ENCODE data around the gene SQSTM1.

Gene SQSTM1

DNA sequence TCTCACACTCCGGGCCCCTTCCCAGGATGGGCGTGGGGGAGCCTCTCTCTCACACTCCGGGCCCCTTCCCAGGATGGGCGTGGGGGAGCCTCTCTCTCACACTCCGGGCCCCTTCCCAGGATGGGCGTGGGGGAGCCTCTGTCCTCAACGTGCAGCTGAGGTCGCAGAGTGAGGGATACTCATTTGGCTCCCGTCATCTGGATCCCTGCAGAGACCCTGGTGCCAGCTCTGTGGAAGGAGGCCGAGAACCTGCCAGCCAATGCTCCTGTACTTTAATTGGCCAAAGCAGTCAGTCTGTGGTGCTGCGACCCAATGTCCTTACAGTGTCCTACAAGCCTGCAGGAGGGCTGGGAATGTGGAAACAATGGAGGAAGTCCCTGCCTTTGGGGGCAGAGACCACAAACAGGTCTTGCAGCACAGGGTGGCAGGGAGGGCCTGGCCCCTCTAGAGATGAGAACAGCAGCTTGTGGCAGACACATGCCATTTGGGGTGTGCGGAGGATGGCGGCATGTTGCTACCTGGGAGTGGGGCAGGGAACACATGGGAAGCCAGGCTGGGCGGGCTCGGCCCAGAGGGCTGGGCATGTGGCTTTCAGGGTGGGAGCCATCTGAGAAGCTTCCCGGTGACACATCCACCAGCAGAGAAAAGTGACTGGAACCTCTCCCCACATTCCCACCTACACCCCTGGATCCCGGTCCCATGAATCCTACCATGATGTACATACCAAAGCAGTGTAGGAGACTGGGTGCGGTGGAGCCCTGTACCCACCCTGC lies 51.5 kb downstream of the SQSTM1 start:
- DNase-seq (ENCODE audit: low read depth): no peak

DNA sequence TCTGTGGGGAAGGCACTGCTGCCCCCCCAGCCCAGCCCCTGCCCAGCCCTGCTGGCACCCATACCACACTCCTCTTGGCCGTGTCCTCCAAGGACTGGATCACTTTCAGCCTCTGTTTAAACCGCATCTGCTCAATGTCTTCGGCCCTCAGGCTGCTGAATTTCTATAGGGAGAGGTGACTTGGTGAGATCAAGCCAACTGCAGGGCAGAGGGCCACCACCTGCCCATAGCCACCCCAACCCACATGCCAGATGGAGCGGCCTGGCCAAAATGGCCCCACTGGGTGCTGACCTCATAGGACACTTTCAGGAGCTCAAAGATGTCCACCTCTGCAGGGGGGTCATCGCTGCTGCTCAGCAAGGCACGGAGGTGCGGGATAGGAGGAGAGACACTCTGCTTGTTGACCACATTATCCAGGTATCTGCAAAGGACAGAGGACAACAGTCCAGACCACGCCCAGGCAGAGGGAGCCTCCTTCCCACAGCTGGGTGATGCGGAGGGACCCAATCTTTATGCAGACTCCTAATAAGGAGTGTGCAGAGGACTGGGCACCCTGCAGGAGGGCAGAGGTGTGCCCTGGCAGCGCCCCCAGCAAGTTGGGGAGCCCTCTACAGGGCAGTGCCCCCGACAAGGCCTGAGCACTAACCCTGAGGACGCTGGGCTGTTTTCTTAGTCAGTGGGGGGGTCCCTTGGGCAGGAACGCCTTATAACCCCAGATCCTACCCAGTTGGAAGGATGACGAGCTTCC lies 52.3 kb downstream of the SQSTM1 start:
- no peak for DNase-seq (ENCODE audit: low read depth)
- TF ChIP-seq, protein P1, sequence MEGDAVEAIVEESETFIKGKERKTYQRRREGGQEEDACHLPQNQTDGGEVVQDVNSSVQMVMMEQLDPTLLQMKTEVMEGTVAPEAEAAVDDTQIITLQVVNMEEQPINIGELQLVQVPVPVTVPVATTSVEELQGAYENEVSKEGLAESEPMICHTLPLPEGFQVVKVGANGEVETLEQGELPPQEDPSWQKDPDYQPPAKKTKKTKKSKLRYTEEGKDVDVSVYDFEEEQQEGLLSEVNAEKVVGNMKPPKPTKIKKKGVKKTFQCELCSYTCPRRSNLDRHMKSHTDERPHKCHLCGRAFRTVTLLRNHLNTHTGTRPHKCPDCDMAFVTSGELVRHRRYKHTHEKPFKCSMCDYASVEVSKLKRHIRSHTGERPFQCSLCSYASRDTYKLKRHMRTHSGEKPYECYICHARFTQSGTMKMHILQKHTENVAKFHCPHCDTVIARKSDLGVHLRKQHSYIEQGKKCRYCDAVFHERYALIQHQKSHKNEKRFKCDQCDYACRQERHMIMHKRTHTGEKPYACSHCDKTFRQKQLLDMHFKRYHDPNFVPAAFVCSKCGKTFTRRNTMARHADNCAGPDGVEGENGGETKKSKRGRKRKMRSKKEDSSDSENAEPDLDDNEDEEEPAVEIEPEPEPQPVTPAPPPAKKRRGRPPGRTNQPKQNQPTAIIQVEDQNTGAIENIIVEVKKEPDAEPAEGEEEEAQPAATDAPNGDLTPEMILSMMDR (conservative IDR thresholded peaks at IDR 0.05; ENCODE audit: low read depth, low read length): no peak
- no peak overlapping the region for H3K4me3 ChIP-seq (ENCODE audit: low read length)

More for the DNA sequence above, 51.5 kb downstream of the SQSTM1 start:
- no peak overlapping the region for H3K4me3 ChIP-seq (ENCODE audit: low read length)
- TF ChIP-seq, protein P1 (conservative IDR thresholded peaks at IDR 0.05; ENCODE audit: low read depth, low read length): no peak

DNA sequence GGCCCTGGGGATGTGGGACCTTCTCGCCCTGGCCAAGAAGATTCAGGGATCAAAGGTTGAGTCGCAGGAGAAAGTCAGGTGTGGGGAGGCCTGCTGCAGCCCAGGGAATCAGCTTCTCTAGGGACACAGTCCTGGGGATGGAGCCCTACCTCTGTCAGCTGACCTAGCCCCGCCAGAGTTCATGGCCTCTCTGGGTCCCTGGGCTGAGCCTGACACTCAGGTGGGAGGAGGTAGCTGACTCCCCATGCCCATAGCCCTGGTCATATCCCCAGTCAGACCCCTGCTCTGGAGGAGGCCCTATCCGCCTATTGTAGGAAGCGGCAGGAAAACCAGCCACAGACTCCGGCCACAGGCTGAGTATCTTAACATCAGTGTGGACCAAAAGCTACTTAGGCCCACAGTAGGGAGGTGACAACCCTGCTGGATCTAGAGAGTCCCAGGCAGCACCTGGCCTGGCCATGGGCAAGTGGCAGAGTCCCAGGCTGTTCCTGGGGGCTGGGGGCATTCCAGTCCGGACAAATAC lies 52.9 kb downstream of the SQSTM1 start:
- TF ChIP-seq, protein P1 (conservative IDR thresholded peaks at IDR 0.05; ENCODE audit: low read depth, low read length): no peak
- no peak for DNase-seq (ENCODE audit: low read depth)

DNA sequence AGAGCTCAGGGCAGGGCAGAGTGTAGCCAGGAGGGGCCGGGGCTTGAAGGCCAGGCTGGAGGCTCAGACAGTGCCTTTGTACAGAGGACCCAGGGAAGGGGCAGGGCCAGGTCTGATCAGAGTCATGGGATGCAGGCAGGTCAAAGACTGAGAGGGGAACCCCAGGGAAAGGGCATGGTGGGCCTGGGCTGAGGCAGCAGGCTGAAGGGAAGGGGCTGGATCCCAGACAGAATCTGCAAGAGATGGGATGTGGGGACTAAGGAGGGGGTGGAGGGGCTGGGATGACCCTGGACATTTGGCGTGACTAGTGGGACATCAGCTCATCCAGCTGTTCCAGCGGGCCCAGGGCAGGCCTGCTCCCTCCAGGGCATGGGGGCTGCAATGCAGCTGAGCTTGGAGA lies 53.4 kb downstream of the SQSTM1 start:
- H3K4me3 ChIP-seq (ENCODE audit: low read length): no peak overlapping the region
- TF ChIP-seq, protein P1 (conservative IDR thresholded peaks at IDR 0.05; ENCODE audit: low read depth, low read length): no peak
- DNase-seq (ENCODE audit: low read depth): no peak

More for the DNA sequence above, 52.9 kb downstream of the SQSTM1 start:
- H3K4me3 ChIP-seq (ENCODE audit: low read length): no peak overlapping the region

DNA sequence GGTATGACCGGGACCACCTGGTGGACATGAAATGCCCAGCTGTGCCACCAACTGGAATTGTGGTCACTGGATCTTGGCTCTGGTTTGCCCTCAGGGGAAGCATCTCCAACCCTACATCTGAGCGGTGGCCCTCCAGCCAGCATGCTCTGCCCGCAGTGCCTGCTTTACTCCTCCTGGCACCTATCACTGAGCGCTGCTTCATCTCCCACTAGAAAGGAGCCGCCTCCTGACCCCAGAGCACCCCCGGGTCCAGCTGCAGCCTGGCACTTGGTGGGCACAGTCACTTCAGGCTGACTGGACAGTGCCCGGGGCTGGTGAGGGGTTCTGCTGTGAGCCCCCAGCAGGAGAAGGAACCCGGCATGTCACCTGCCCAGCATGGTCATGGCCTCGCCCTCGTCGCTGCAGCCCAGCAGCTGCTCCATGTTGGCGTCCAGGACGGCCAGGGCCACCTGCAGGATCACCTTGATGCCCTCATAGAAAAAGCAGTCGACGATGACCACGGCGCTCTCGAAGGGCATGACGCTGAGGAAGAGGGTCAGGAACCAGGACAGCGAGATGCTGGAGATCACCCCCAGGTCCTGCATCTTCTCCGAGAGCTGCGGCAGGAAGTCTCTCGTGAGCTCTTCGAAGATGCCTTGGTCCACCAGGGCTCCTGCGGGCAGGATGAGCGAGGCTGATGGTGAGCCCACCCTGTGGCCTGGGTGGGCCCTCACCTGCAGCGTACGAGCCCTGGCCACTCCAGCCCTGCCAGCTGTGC lies 54.0 kb downstream of the SQSTM1 start:
- no peak for DNase-seq (ENCODE audit: low read depth)
- H3K4me3 ChIP-seq (ENCODE audit: low read length): no peak overlapping the region
- TF ChIP-seq, protein P1 (conservative IDR thresholded peaks at IDR 0.05; ENCODE audit: low read depth, low read length): no peak

DNA sequence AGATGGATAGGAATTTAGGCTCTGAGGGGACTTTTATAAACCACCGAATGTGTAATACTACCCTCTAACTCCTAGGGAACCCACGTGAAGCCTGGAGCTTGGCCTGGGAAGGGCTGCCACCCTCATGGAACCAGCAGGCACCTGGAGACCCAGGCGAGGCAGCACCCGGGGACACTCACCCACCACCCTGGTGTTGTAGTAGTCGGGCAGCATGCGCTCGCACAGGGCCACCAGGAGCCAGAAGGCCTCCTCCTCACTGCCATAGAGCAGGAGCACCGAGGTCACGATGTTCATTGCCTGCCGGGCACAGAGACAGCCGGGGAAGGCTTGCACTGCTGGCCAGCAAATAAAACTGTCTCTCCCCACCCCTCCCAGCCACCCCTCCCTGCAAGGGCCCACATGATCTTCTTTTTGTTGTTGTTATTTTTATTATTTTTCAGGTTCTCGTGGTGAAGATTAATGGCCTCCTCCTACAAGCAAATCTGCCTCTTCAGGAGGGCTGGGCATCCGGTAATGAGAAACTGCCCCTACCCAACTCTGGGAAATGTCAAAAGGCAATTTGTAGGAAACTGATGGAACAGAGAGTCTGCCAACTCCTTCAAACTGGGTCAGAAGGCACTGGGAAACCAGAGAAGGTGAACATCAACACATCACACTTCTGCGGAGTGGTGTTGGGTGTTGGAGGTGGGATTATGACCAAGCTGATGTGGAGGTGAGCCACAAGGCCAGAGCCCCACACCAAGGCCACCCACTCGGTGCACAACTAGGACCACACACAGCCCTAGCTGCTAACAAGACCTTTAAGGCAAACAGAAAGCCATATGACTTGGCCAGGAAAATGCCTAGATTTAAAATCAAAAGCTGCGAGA lies 55.3 kb downstream of the SQSTM1 start:
- no peak overlapping the region for H3K4me3 ChIP-seq (ENCODE audit: low read length)
- TF ChIP-seq, protein P1 (conservative IDR thresholded peaks at IDR 0.05; ENCODE audit: low read depth, low read length): no peak
- DNase-seq (ENCODE audit: low read depth): no peak

All from retinal pigment epithelial cell (primary cell).